GM23248 (cell line): ENCODE measurements around the gene NLGN4X.

Experiments
- EZH2 ChIP-seq: fragments of 200-600 bp; sonication (generic); IDR thresholded peaks from 2 replicates; pipeline ENCODE4 v1.6.1; 2018; ENCODE audit warnings: antibody characterized with exemption, mild to moderate bottlenecking; ENCODE audit not compliant: insufficient read depth, poor library complexity, severe bottlenecking
- EZH2phosphoT487 ChIP-seq: fragments of 200-600 bp; sonication (generic); IDR thresholded peaks from 2 replicates; pipeline ENCODE4 v1.6.1; 2018; ENCODE audit warnings: antibody characterized with exemption, moderate library complexity, mild to moderate bottlenecking, low read depth; ENCODE audit not compliant: insufficient read depth

DNA sequence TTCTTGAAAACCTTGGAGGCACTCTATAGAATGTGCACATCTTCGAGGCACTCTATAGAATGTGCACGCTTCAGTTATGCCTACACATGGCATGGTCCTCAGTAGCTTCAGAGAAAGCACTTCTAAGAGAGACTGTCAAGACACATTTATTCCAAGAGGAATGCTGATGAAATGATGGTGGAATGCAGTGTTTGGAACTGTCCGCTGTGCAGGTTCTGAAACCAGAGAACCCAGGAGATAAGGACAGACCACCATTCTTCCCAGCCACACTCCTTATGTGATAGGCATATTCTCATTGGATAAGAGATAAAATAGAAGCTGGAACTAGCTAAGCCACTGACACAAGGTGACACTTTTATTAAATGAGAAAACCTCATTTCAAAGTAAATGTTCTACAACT, 263.3 kb downstream of the NLGN4X start:
- TF ChIP-seq EZH2 (no peak), EZH2phosphoT487 (no peak)
